Activated naive CD8-positive, alpha-beta T cell (primary cell): Measurements from ENCODE around the gene DPYSL4.
"Not testable (repeated sequence)": the region's sequence is repeated elsewhere in the genome, so short reads cannot be mapped to it uniquely, and the experiment has no call there.

Experiments used
- H3K27ac Mint-ChIP-seq: one replicate; pipeline ENCODE4 v1.8.0; 2021; ENCODE audit warnings: mixed read lengths
- H3K27me3 Mint-ChIP-seq: one replicate; pipeline ENCODE4 v1.8.0; 2021; ENCODE audit warnings: mixed read lengths
- H3K36me3 Mint-ChIP-seq: one replicate; pipeline ENCODE4 v1.8.0; 2021; ENCODE audit warnings: mixed read lengths
- H3K4me1 Mint-ChIP-seq: one replicate; pipeline ENCODE4 v1.8.0; 2021; ENCODE audit warnings: low read depth, mixed read lengths
- H3K4me3 Mint-ChIP-seq: one replicate; pipeline ENCODE4 v1.8.0; 2021; ENCODE audit warnings: mild to moderate bottlenecking, mixed read lengths
- H3K9me3 Mint-ChIP-seq: one replicate; pipeline ENCODE4 v1.8.0; 2021; ENCODE audit warnings: low read depth, mixed read lengths

Gene DPYSL4

GRCh38 chr10:132156382-132156781 is 30.4 kb upstream of the DPYSL4 start:
- Mint-ChIP-seq H3K9me3 (no peaks in the 10 kb centered on the region), H3K36me3 (no peaks in the 10 kb centered on the region), H3K4me3 (no peak overlapping the region), H3K4me1 (peaks cover 10% of the 10 kb centered on the region), H3K27ac (peak overlapping the region; percentile 35), H3K27me3 (no peaks in the 10 kb centered on the region)

GRCh38 chr10:132157101-132157500 is 29.6 kb upstream of the DPYSL4 start:
- H3K36me3 Mint-ChIP-seq, result no peaks in the 10 kb centered on the region
- no peaks in the 10 kb centered on the region for H3K9me3 Mint-ChIP-seq
- H3K27ac Mint-ChIP-seq, result no peak overlapping the region
- H3K27me3 Mint-ChIP-seq, result no peaks in the 10 kb centered on the region
- H3K4me1 Mint-ChIP-seq, result peaks cover 14% of the 10 kb centered on the region
- no peak overlapping the region for H3K4me3 Mint-ChIP-seq

GRCh38 chr10:132158122-132158741 is 28.5 kb upstream of the DPYSL4 start:
- Mint-ChIP-seq H3K36me3 (no peaks in the 10 kb centered on the region), H3K27ac (peak overlapping the region; percentile 73), H3K4me3 (no peak overlapping the region), H3K9me3 (no peaks in the 10 kb centered on the region), H3K4me1 (peaks cover 20% of the 10 kb centered on the region), H3K27me3 (no peaks in the 10 kb centered on the region)

- H3K4me1 Mint-ChIP-seq, result peaks cover 25% of the 10 kb centered on the region
Measured at GRCh38 chr10:132158823-132159222, 27.9 kb upstream of the DPYSL4 start.

GRCh38 chr10:132159302-132160230 is 27.2 kb upstream of the DPYSL4 start:
- H3K27me3 Mint-ChIP-seq, H3K9me3 Mint-ChIP-seq, H3K4me3 Mint-ChIP-seq, H3K36me3 Mint-ChIP-seq: not testable (repeated sequence)
- H3K27ac Mint-ChIP-seq, result peak overlapping the region; percentile 28
- H3K4me1 Mint-ChIP-seq, result peaks cover 29% of the 10 kb centered on the region

More at GRCh38 chr10:132158823-132159222, 27.9 kb upstream of the DPYSL4 start:
- Mint-ChIP-seq H3K36me3 (no peaks in the 10 kb centered on the region), H3K27me3 (no peaks in the 10 kb centered on the region), H3K4me3 (no peak overlapping the region), H3K27ac (no peak overlapping the region), H3K9me3 (no peaks in the 10 kb centered on the region)

- not testable (repeated sequence) for H3K36me3 Mint-ChIP-seq, H3K4me3 Mint-ChIP-seq, H3K27me3 Mint-ChIP-seq, H3K9me3 Mint-ChIP-seq, H3K27ac Mint-ChIP-seq
- peaks cover 29% of the 10 kb centered on the region for H3K4me1 Mint-ChIP-seq
Measured at GRCh38 chr10:132160231-132160630, 26.5 kb upstream of the DPYSL4 start.

- not testable (repeated sequence) for H3K4me3 Mint-ChIP-seq, H3K27ac Mint-ChIP-seq, H3K9me3 Mint-ChIP-seq, H3K36me3 Mint-ChIP-seq, H3K27me3 Mint-ChIP-seq
- H3K4me1 Mint-ChIP-seq, result peaks cover 29% of the 10 kb centered on the region
Measured at GRCh38 chr10:132160834-132161622, 25.7 kb upstream of the DPYSL4 start.

GRCh38 chr10:132162021-132162531 is 24.7 kb upstream of the DPYSL4 start:
- Mint-ChIP-seq H3K4me3 (peak overlapping the region; percentile 67), H3K4me1 (peaks cover 29% of the 10 kb centered on the region), H3K27me3 (no peaks in the 10 kb centered on the region), H3K27ac (peak overlapping the region; percentile 92), H3K9me3 (no peaks in the 10 kb centered on the region), H3K36me3 (no peaks in the 10 kb centered on the region)

GRCh38 chr10:132162590-132163277 is 24.0 kb upstream of the DPYSL4 start:
- no peaks in the 10 kb centered on the region for H3K27me3 Mint-ChIP-seq

GRCh38 chr10:132163278-132163765 is 23.4 kb upstream of the DPYSL4 start:
- no peaks in the 10 kb centered on the region for H3K27me3 Mint-ChIP-seq
- peaks cover 20% of the 10 kb centered on the region for H3K4me1 Mint-ChIP-seq
- no peak overlapping the region for H3K27ac Mint-ChIP-seq
- no peaks in the 10 kb centered on the region for H3K9me3 Mint-ChIP-seq
- H3K36me3 Mint-ChIP-seq, result no peaks in the 10 kb centered on the region
- no peak overlapping the region for H3K4me3 Mint-ChIP-seq

More at GRCh38 chr10:132162590-132163277, 24.0 kb upstream of the DPYSL4 start:
- Mint-ChIP-seq H3K9me3 (no peaks in the 10 kb centered on the region), H3K27ac (peak overlapping the region; percentile 92), H3K4me3 (peak overlapping the region; percentile 67), H3K4me1 (peaks cover 24% of the 10 kb centered on the region), H3K36me3 (no peaks in the 10 kb centered on the region)

GRCh38 chr10:132163826-132164515 is 22.8 kb upstream of the DPYSL4 start:
- H3K4me3 Mint-ChIP-seq, result no peak overlapping the region
- peaks cover 18% of the 10 kb centered on the region for H3K4me1 Mint-ChIP-seq
- H3K27ac Mint-ChIP-seq, result no peak overlapping the region
- no peaks in the 10 kb centered on the region for H3K36me3 Mint-ChIP-seq
- H3K9me3 Mint-ChIP-seq, result no peaks in the 10 kb centered on the region
- H3K27me3 Mint-ChIP-seq, result no peaks in the 10 kb centered on the region

- H3K27me3 Mint-ChIP-seq, result no peaks in the 10 kb centered on the region
- H3K9me3 Mint-ChIP-seq, result no peaks in the 10 kb centered on the region
- H3K4me1 Mint-ChIP-seq, result peaks cover 18% of the 10 kb centered on the region
- no peak overlapping the region for H3K4me3 Mint-ChIP-seq
- no peak overlapping the region for H3K27ac Mint-ChIP-seq
- H3K36me3 Mint-ChIP-seq, result no peaks in the 10 kb centered on the region
Measured at GRCh38 chr10:132164761-132165278, 21.9 kb upstream of the DPYSL4 start.

GRCh38 chr10:132165416-132165980 is 21.2 kb upstream of the DPYSL4 start:
- H3K4me3 Mint-ChIP-seq, result no peak overlapping the region
- no peaks in the 10 kb centered on the region for H3K27me3 Mint-ChIP-seq
- H3K36me3 Mint-ChIP-seq, result no peaks in the 10 kb centered on the region
- no peak overlapping the region for H3K27ac Mint-ChIP-seq
- H3K4me1 Mint-ChIP-seq, result peaks cover 18% of the 10 kb centered on the region
- no peaks in the 10 kb centered on the region for H3K9me3 Mint-ChIP-seq
